Kidney epithelial cell (primary cell): ENCODE data around the gene UVRAG. TPM values are rescaled to one million over a fixed set of nuclear protein-coding genes. Genes with fewer than 3 reads are reported as not detected.

Source experiments
- DNase-seq: peaks from one replicate; pipeline ENCODE4 v3.0.0-alpha.2; 2010; ENCODE audit warnings: low read depth
- H3K27me3 ChIP-seq: 2 replicates; pipeline ENCODE4 v1.6.0; 2011; ENCODE audit warnings: low read length; ENCODE audit not compliant: control insufficient read depth, insufficient read depth
- H3K36me3 ChIP-seq: 2 replicates; pipeline ENCODE4 v1.5.1; 2011; ENCODE audit warnings: low read length; ENCODE audit not compliant: control insufficient read depth, insufficient read depth
- H3K4me3 ChIP-seq: 2 replicates; pipeline ENCODE4 v1.5.1; 2011; ENCODE audit warnings: low read depth, mild to moderate bottlenecking, control low read depth, low read length
- CTCF ChIP-seq: IDR thresholded peaks from 2 replicates; pipeline ENCODE4 v1.5.1; 2011; ENCODE audit warnings: mild to moderate bottlenecking, moderate library complexity, low read length, control low read depth, inconsistent platforms; ENCODE audit not compliant: insufficient read depth, poor library complexity, severe bottlenecking
- total RNA-seq: library from RNA; depleted of rRNA; stranded (reverse); fragments of >200 nt; gene quantifications from 2 replicates; pipeline ENCODE4 v1.2.3, GENCODE V29; 2015

UVRAG gene
- total RNA-seq, 1 donor from 2014 or later: 16.2 TPM

- no peak for DNase-seq
- H3K36me3 ChIP-seq: no peaks in the 10 kb centered on the region
- no peak for TF ChIP-seq CTCF
These were observed 273.5 kb downstream of the UVRAG start for GRCh38 chr11:76088511-76088910.

GRCh38 chr11:76090174-76090573 lies 275.2 kb downstream of the UVRAG start:
- Histone ChIP-seq H3K4me3 (no peak overlapping the region), H3K27me3 (no peaks in the 10 kb centered on the region), H3K36me3 (no peaks in the 10 kb centered on the region)
- no peak for TF ChIP-seq CTCF
- no peak for DNase-seq

More at GRCh38 chr11:76088511-76088910, 273.5 kb downstream of the UVRAG start:
- Histone ChIP-seq H3K4me3 (no peak overlapping the region), H3K27me3 (no peaks in the 10 kb centered on the region)

DNA sequence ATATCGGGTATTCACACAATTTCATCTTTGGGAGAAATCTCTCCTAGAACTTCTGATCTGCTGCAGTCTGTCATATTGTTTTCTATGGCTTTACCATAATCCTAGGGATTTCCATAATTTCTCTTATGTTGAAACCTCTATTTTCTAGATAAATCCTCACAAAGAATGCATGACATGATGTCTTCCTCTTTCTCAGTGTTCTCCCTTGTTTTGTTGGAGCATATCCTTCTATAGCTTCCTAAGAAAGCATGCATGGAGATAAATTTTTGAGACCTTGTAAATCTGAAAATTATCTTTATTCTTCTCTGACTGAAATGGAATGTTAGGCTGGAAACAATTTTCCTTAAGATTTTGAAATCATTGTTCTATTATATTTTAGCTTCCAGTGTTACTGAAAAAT lies 275.8 kb downstream of the UVRAG start:
- no peaks in the 10 kb centered on the region for H3K36me3 ChIP-seq
- no peak overlapping the region for H3K4me3 ChIP-seq
- DNase-seq: no peak
- TF ChIP-seq CTCF: no peak
- H3K27me3 ChIP-seq: no peaks in the 10 kb centered on the region

- no peak for DNase-seq
- Histone ChIP-seq H3K4me3 (no peak overlapping the region), H3K27me3 (no peaks in the 10 kb centered on the region), H3K36me3 (no peaks in the 10 kb centered on the region)
- TF ChIP-seq CTCF: no peak
These were observed 279.7 kb downstream of the UVRAG start for GRCh38 chr11:76094740-76095139.

DNA sequence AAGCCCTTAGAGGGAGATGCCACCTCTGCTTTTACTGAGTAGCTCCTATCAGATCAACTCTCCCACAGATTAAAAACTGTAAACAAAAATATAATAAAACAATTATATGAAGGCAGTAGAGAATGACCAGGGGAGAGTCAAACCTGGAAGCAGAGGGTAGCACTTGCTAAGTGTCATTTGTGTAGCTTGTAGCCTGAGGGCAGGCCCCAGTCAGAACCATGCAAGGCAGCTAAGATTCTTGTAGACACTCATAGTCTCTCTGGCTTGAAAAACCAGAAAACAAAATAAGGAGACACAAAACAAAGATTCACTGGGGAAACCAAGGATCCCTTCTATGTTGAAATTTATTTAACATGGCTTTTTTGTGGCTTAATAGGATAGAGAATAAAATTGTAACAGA lies 280.9 kb downstream of the UVRAG start:
- no peaks in the 10 kb centered on the region for H3K36me3 ChIP-seq
- DNase-seq: no peak
- TF ChIP-seq CTCF: no peak
- no peak overlapping the region for H3K4me3 ChIP-seq
- H3K27me3 ChIP-seq: no peaks in the 10 kb centered on the region

- Histone ChIP-seq H3K4me3 (no peak overlapping the region), H3K27me3 (no peaks in the 10 kb centered on the region), H3K36me3 (no peaks in the 10 kb centered on the region)
- TF ChIP-seq CTCF: no peak
- DNase-seq: no peak
These were observed 281.5 kb downstream of the UVRAG start for GRCh38 chr11:76096552-76096951.
